NCI-H1105 (cell line): Measurements from ENCODE around the gene NLRC3.
"Not testable (repeated sequence)": the region's sequence is repeated elsewhere in the genome, so short reads cannot be mapped to it uniquely, and the experiment has no call there.

ENCODE experiments used
- DNase-seq: peaks from one replicate; lab custom pipeline; 2025; lab: John Stamatoyannopoulos, UW

The NLRC3 gene

GRCh38 chr16:3513892-3514583 is 63.2 kb downstream of the NLRC3 start:
- DNase-seq, result no peak

GRCh38 chr16:3511286-3512180 is 65.7 kb downstream of the NLRC3 start:
- DNase-seq, result no peak

GRCh38 chr16:3510416-3510815 is 66.8 kb downstream of the NLRC3 start:
- no peak for DNase-seq

- no peak for DNase-seq
These were observed 67.7 kb downstream of the NLRC3 start for GRCh38 chr16:3509470-3509928.

GRCh38 chr16:3508736-3509135 is 68.5 kb downstream of the NLRC3 start:
- no peak for DNase-seq

GRCh38 chr16:3503523-3503922 is 73.7 kb downstream of the NLRC3 start:
- DNase-seq, result no peak

GRCh38 chr16:3501783-3502400 is 75.3 kb downstream of the NLRC3 start:
- no peak for DNase-seq

- DNase-seq, result not testable (repeated sequence)
These were observed 75.8 kb downstream of the NLRC3 start for GRCh38 chr16:3501412-3501761.

GRCh38 chr16:3498988-3499387 is 78.2 kb downstream of the NLRC3 start:
- DNase-seq, result no peak

GRCh38 chr16:3497771-3498170 is 79.4 kb downstream of the NLRC3 start:
- no peak for DNase-seq

GRCh38 chr16:3496386-3496785 is 80.8 kb downstream of the NLRC3 start:
- DNase-seq, result no peak

- DNase-seq, result no peak
These were observed 82.0 kb downstream of the NLRC3 start, which contains the start of gene C16orf90 for GRCh38 chr16:3495176-3495575. C16orf90 (minus strand) TSS chr16:3495489; CDS start chr16:3495421, 68 bp downstream.

- DNase-seq, result no peak
These were observed 82.7 kb downstream of the NLRC3 start for GRCh38 chr16:3494386-3494973.

GRCh38 chr16:3492356-3492755 is 84.8 kb downstream of the NLRC3 start:
- DNase-seq, result no peak

GRCh38 chr16:3490911-3491629 is 86.1 kb downstream of the NLRC3 start:
- DNase-seq, result no peak
